ENCODE data around the gene HEPHL1.
"Not testable (repeated sequence)": the region's sequence is repeated elsewhere in the genome, so short reads cannot be mapped to it uniquely, and the experiment has no call there.

Gene HEPHL1

GRCh38 chr11:94091091-94091490 is 69.9 kb downstream of the HEPHL1 start:
- no peak for DNase-seq

DNA sequence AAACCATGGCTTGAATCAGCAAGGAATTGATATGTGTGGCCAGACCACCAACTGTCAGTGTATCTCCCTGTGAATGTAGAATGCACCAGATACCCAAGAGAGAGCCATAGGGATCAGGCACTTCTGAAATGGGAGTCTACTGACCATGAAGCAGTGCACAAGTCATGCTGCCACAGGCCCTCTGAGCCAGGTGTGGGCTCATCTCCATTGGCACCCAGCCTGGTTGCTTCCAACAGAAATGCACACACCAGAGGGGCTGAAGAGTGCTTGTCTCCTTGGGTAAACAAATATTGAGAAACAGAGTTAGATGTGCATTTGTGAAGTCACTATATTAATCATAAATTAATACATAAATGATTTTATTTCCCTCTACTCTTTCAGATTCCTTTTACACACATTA is 79.1 kb downstream of the HEPHL1 start:
- no peak for DNase-seq

GRCh38 chr11:94103471-94103870 is 82.3 kb downstream of the HEPHL1 start:
- DNase-seq, result no peak

DNA sequence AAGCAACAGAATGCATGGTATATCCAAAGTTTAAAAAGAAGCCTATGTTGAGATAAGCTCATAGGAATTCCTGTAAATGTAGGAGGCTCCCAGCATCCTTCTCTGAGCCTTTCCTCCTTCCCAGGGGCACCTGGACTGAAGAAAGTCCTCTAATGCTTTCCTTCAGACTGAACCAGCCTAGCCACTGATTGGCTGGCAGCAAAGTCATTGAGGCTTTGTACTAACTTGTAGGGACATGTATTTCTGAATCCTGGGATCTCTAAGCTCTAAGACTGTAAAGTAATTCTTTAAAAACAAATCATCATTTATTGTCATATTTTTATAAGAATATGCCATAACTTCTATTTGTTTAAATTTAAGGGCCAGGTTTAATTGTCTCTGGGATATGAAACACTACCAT is 83.6 kb downstream of the HEPHL1 start:
- no peak for DNase-seq

DNA sequence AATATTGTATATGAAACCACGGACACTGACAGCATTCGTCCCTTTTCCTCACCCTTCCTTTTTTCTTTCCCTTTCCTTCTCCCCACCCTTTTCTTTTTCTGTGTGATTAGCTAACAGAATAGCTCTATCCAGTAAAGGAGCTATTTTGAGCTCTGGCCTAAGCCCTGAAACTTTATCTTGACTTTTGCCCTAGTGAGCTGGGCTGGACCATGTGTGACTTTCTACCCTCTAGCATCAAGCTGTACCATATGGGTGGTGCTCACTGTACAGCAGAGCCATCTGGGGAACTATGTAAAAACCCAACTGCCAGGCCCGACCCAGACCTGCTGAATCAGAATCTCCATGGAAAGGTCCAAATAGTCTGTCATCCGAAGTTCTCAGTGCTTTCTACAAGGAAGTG is 85.6 kb downstream of the HEPHL1 start:
- DNase-seq, result no peak

DNA sequence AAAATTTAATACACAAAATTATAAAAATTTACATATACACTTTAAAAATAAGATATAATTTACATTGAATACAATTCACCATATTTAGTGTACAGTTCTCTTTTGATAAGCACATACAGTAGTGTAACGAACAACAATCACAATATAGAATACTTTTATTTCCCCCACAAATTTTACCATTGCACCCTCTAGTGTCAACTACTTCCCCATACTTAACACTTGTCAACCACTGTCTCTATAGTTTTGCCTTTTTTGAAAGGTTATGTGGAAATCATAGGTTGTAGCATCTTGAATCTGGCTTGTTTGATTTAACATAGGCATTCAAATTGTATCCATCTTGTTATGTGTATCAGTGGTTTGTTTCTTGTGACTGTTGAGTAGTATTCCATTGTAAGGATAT is 86.2 kb downstream of the HEPHL1 start:
- DNase-seq, result no peak

GRCh38 chr11:94111241-94111640 is 90.1 kb downstream of the HEPHL1 start:
- DNase-seq, result no peak

DNA sequence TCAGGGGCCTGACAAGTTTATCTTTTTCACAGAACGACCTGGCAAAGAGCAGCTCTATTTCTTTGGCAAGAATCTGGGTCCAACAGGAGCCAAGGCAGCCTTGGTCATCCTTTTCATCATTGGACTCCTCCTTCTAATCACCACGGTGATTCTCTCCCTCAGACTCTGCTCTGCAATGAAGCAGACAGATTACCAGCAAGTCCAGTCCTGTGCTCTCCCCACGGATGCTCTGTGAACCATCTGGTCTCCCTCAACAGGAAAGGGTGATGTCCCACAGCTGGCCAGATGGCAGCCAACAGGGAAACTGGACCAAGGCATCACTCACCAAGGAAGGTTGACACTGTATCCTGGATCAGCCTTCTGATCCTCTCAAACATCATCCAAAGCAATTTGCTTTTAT is 90.5 kb downstream of the HEPHL1 start:
- no peak for DNase-seq

- DNase-seq, result no peak
These were observed 91.2 kb downstream of the HEPHL1 start for GRCh38 chr11:94112206-94112953.

- no peak for DNase-seq
These were observed 96.0 kb downstream of the HEPHL1 start for GRCh38 chr11:94117197-94117574.

- no peak for DNase-seq
These were observed 96.7 kb downstream of the HEPHL1 start for GRCh38 chr11:94117871-94118270.

GRCh38 chr11:94119676-94120075 is 98.5 kb downstream of the HEPHL1 start:
- not testable (repeated sequence) for DNase-seq

DNA sequence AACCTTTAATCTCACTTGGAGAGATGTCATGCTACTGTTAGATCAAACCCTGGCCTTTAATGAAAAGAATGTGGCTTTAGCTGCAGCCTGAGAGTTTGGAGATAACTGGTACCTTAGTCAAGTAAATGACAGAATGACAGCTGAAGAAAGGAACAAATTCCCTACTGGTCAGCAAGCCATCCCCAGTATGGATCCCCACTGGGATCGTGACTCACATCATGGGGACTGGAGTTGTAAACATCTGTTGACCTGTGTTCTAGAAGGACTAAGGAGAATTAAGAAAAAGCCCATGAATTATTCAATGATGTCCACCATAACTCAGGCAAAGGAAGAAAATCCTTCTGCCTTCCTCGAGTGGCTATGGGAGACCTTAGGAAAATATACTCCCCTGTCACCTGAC is 99.4 kb downstream of the HEPHL1 start:
- not testable (repeated sequence) for DNase-seq

GRCh38 chr11:94120946-94121345 is 99.8 kb downstream of the HEPHL1 start:
- no peak for DNase-seq

DNA sequence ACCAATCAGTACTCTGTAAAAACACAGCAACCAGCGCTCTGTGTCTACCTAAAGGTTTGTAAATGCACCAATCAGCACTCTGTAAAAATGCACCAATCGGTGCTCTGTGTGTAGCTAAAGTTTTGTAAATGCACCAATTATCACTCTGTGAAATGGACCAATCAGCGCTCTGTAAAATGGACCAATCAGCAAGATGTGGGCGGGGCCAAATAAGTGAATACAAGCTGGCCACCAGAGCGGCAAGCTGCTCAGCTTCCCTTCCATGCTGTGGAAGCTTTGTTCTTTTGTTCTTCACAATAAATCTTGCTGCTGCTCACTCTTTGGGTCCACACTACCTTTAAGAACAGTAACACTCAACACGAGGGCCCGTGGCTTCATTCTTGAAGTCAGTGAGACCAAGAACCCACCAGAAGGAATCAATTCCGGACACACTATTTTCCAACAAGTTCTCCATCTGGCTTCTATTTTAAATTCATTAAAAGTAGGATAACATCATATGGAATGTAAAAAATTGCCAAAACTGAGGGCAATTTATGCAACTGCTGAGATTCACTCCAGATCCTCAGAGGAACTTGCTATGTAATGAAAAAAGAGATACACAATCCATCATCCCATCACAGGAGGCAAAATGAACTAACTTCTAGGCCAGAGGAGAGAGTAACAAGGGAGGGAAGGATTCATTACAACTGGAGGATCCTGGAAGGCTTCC is 104.4 kb downstream of the HEPHL1 start:
- DNase-seq, result no peak

- DNase-seq, result no peak
These were observed 106.5 kb downstream of the HEPHL1 start for GRCh38 chr11:94127638-94128037.

- DNase-seq, result no peak
These were observed 107.2 kb downstream of the HEPHL1 start for GRCh38 chr11:94128291-94128745.

- peak; percentile 63 for DNase-seq
These were observed 107.8 kb downstream of the HEPHL1 start, which contains the start of gene PANX1 for GRCh38 chr11:94128746-94129511. Gene PANX1 (plus strand): TSS chr11:94128841. CDS start chr11:94129313, 472 bp downstream.

- DNase-seq, result no peak
These were observed 108.6 kb downstream of the HEPHL1 start for GRCh38 chr11:94129512-94130297.

DNA sequence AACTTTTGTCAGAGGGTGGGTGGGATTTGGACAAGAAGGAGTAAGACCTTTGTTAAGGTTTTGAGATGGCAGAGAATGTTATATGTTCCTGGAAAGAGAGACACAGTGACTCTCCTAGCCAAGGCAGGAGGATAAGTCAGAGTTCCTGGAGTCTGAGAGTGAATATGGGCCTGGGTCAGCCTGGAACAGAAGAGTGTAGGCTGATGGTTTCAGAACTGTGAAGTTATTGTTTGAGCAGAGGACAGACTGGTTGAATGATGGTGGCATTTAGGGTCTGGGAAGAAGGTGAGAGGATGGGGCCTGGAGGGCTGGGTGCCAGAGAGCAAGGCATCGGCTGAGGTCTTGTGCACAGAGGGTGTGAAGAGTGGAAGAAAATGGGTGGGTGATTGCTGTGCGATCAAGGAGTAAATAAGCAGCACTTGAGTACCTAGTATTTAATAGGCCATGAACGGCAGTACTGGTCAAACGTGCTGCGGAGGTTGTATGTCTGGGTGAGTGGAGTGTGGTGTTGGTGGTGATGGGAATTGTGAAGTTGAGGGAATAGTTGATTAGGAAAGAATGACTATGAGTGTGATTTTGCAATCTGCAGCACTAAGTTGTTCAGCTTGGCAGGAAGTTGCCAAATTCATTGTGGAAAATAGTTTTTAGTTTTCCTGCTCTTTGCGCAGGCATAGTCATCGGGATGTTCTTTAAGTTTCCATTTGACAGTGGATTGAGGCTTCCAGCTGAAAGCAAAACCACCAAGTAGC is 109.3 kb downstream of the HEPHL1 start:
- DNase-seq, result no peak

DNA sequence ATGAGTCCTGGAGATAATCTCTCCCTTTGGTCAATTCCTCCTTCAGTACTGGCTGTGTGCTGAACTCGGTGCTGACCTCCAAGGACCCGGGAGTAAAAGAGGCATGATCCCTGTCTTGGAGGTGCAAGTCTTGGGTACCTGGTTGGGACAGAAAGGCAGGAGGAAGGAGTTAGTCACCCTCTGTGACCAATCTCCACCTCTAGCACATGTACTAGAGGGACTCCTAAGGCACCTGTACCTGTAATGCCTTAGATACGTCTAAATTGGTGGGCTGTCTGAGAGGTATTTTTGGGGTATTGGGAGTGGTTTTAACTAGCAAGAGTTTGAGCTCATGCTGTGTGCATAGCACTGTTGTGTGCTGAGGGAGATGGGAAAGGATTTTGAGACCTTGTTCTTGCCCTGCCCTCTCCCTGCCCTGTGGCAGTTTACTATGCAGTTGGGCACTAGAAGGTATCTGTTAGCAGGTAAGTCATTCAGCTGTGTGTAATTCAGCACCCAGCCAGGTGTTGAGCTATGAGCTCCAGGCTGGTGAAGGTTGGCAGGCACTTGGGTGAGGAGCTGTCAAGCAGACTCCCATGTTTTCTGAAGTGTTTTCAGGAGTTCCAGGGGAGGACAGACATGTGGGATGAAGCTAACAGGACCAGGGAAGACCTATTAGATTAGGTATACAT is 110.0 kb downstream of the HEPHL1 start:
- DNase-seq, result no peak

Measured in CD4-positive, alpha-beta T cell treated with Interferon gamma for 1 hour (primary cell).